Ovary (tissue), 9 donors: ENCODE data around the gene TOR1AIP2. TPM values are rescaled to one million over a fixed set of nuclear protein-coding genes. Genes with fewer than 3 reads are reported as not detected.

Experiments
- DNase-seq, 5 donors: peaks; one replicate each; pipeline ENCODE4 v3.0.0-alpha.2; 2019 to 2020
- H3K27ac ChIP-seq, 2 donors: fragments of 200-600 bp; one replicate each; pipeline versions ENCODE4 v1.5.1 to v1.8.0; 2019 to 2022
- H3K27me3 ChIP-seq: fragments of 200-600 bp; one replicate; pipeline ENCODE4 v1.8.0; 2022
- H3K36me3 ChIP-seq: fragments of 200-600 bp; sonication (generic); one replicate; pipeline ENCODE4 v1.5.1; 2019
- H3K4me1 ChIP-seq: one replicate; pipeline ENCODE4 v1.8.1; 2013; ENCODE audit warnings: mild to moderate bottlenecking, moderate library complexity; ENCODE audit not compliant: insufficient read depth
- H3K4me3 ChIP-seq: fragments of 200-600 bp; sonication (generic); one replicate; pipeline ENCODE4 v1.5.1; 2017
- H3K9me3 ChIP-seq, 2 donors: fragments of 200-600 bp in 1 of 2; sonication (generic) in 1 of 2; one replicate each; pipeline versions ENCODE4 v1.5.1 to v1.8.1; 2013 to 2019; ENCODE audit warnings: mild to moderate bottlenecking in 1 of 2, moderate library complexity in 1 of 2
- EP300 ChIP-seq: sonication (generic); formaldehyde crosslinking; IDR thresholded peaks from one replicate; pipeline ENCODE4 v1.6.1; 2017; ENCODE audit warnings: antibody characterized with exemption
- POLR2A ChIP-seq: fragments of 450-650 bp; IDR thresholded peaks from one replicate; pipeline ENCODE4 v1.6.1; 2017; ENCODE audit warnings: antibody characterized with exemption, mild to moderate bottlenecking, moderate library complexity
- WGBS, 3 donors: extraction: QIAGEN DNeasy Blood & Tissue Kit in 1 of 3; methylation state at CpG; one replicate each; pipeline versions ENCODE4 v1.1.5 to v1.1.7; 2013 to 2017; 5-methylcytosine and 5-hydroxymethylcytosine counted together
- intact Hi-C, 4 donors: fragments of 100-400 bp; cut with DNase I; formaldehyde crosslinking; loops; one replicate each; pipeline versions ENCODE4 v1.11.0 to v1.15.1; 2022 to 2023
- polyA plus RNA-seq, 2 donors: library from polyadenylated mRNA; stranded (reverse); fragments of 200-250 nt in 1 of 2; fragments of 350-450 nt in 1 of 2; fragmentation: Illumina TruSeq in 1 of 2; extraction: RNeasy Lipid Tissue Mini Kit (QIAGEN cat#74804) in 1 of 2; gene quantifications; one replicate each; pipeline ENCODE4 v1.2.3, GENCODE V29; 2013 to 2014
- total RNA-seq, 7 donors: library from RNA; depleted of rRNA in 2 of 7; stranded (reverse); fragments of >200 nt in 2 of 7; fragmentation: NEBNext Ultra II Directional in 3 of 7; extraction: Animal tissue kit (Norgen Biotek cat#: 25700) in 3 of 7; gene quantifications; one replicate each; pipeline versions ENCODE4 v1.1.0 to v1.2.4, GENCODE V29; 2016 to 2023
- TF ChIP-seq, protein P1 (sequence below), 3 donors: fragments of 450-650 bp in 2 of 3; fragments of 200-600 bp in 1 of 3; IDR thresholded peaks; one replicate each; pipeline versions ENCODE4 v1.5.1 to v1.8.0; 2016 to 2022; ENCODE audit warnings: antibody characterized with exemption in 3 of 3, mild to moderate bottlenecking in 1 of 3
- donor health status: DM: no; HTN: no; CAD: no; lungs with moderate emphysema.
- donor health status: DM: no; HTN: no; CAD: no.
- donor health status: Bipolar disorder and iron deficiency.
- donor health status: DM: yes; HTN: yes; CAD: no.
- donor health status: DM: no; HTN: no; CAD: no.
- donor health status: DM: yes; HTN: yes; CAD: no.

TOR1AIP2 gene
- total and polyA plus RNA-seq, 9 donors: 9.7 to 89.7 (median 70.4) TPM

DNA sequence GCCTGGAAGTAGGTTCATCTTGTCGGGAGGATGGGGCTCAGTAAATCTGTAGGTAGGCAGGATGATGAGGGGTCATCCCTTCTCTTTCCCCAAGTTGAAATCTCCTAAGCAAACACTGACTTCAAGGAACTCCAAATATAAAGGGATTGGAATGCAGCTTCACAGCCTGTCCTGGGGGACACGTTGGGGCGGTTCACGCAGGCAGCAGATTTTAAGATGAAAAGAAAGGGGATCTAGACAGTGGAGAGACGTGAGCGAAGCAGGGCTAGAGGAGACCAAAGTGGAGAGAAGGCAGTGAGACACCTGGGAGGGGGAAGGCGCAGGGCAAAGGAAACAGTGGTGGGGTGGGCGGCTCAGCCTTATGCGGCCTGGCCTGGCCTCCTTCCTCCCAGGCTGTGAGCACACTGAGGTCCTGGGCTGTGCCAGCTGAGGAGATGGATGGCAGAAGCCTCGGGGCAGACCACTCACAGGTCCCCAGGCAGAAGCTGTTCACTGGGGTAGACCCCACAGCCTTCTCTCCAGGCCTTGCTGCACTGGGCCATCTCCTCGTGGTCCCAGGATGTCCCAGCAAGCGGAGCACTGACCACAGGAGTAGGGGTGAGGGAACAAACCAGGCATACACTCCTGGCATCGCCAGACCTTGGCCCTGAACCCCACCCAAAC, 51.7 kb downstream of the TOR1AIP2 start:
- 79 to 86% (median 82%) methylated on average over 13 of the region's 13 CpGs for WGBS, 3 donors
- Histone ChIP-seq H3K9me3 (no peaks in the 10 kb centered on the region), H3K27ac (no peak overlapping the region), H3K36me3 (no peaks in the 10 kb centered on the region), H3K27me3 (no peaks in the 10 kb centered on the region), H3K4me3 (no peak overlapping the region), H3K4me1 (peaks cover 2% of the 10 kb centered on the region)
- intact Hi-C loops: no loop called here
- no peak for DNase-seq
- TF ChIP-seq EP300 (no peak), POLR2A (no peak)
- TF ChIP-seq, protein P1, sequence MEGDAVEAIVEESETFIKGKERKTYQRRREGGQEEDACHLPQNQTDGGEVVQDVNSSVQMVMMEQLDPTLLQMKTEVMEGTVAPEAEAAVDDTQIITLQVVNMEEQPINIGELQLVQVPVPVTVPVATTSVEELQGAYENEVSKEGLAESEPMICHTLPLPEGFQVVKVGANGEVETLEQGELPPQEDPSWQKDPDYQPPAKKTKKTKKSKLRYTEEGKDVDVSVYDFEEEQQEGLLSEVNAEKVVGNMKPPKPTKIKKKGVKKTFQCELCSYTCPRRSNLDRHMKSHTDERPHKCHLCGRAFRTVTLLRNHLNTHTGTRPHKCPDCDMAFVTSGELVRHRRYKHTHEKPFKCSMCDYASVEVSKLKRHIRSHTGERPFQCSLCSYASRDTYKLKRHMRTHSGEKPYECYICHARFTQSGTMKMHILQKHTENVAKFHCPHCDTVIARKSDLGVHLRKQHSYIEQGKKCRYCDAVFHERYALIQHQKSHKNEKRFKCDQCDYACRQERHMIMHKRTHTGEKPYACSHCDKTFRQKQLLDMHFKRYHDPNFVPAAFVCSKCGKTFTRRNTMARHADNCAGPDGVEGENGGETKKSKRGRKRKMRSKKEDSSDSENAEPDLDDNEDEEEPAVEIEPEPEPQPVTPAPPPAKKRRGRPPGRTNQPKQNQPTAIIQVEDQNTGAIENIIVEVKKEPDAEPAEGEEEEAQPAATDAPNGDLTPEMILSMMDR (IDR thresholded peaks at IDR 0.05): no peak

DNA sequence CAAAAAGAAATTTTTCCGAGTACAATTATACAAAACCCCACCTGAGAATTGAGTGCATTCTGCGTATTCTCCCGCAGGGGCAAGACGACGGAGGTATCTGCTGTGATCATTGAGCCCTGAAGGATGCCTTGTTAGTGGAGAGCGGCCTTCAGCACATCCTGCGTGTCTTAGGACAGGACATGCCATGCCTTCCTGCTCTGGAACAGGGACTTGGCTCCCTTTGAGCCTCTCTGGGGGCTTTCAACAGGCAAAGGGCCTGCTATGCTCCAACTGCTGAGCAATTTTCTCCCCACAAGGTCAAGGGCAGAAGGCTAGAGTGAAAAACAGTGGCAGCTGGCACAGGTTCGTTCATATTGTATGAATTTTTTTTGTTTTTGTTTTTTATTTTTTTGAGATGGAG, 52.4 kb downstream of the TOR1AIP2 start:
- 53 to 64% (median 61%) methylated on average over 8 of the region's 8 CpGs for WGBS, 3 donors
- peak in 2 of 5 donors; percentile 29 to 57 for DNase-seq
- intact Hi-C loops: no loop called here
- TF ChIP-seq EP300 (no peak), POLR2A (no peak)
- TF ChIP-seq, protein P1 (IDR thresholded peaks at IDR 0.05): no peak
- H3K4me3 ChIP-seq: no peak overlapping the region
- H3K9me3 ChIP-seq: no peaks in the 10 kb centered on the region
- no peak overlapping the region for H3K27ac ChIP-seq
- peaks cover 2% of the 10 kb centered on the region for H3K4me1 ChIP-seq
- no peaks in the 10 kb centered on the region for H3K27me3 ChIP-seq
- H3K36me3 ChIP-seq: no peaks in the 10 kb centered on the region

DNA sequence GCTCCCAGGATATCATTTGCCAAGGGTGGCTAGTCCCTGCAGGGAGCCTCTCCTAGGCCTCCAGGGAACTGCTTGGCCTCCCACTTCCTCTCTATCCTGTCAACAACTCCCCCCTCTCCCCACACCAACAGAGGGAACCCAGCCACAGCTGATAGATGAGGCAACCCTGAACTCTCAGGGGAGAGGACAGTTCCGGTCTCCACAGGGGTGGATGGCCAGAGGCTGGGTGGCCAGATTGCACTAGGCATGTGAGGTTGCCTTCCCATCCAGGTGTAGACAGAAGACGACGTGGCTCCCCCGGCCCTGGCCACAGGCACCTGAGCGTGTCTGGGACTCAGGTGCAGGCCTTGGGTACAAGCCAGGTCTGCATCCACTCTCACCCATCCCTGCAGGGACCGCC, 53.3 kb downstream of the TOR1AIP2 start:
- 86 to 91% (median 88%) methylated on average over 6 of the region's 6 CpGs for WGBS, 3 donors
- H3K27ac ChIP-seq: no peak overlapping the region
- H3K4me1 ChIP-seq: peaks cover 2% of the 10 kb centered on the region
- H3K27me3 ChIP-seq: no peaks in the 10 kb centered on the region
- TF ChIP-seq POLR2A: no peak
- TF ChIP-seq EP300: no peak
- TF ChIP-seq, protein P1 (IDR thresholded peaks at IDR 0.05): no peak
- no peak for DNase-seq
- no peaks in the 10 kb centered on the region for H3K36me3 ChIP-seq
- intact Hi-C loops: no loop called here
- H3K9me3 ChIP-seq: no peaks in the 10 kb centered on the region
- H3K4me3 ChIP-seq: no peak overlapping the region

DNA sequence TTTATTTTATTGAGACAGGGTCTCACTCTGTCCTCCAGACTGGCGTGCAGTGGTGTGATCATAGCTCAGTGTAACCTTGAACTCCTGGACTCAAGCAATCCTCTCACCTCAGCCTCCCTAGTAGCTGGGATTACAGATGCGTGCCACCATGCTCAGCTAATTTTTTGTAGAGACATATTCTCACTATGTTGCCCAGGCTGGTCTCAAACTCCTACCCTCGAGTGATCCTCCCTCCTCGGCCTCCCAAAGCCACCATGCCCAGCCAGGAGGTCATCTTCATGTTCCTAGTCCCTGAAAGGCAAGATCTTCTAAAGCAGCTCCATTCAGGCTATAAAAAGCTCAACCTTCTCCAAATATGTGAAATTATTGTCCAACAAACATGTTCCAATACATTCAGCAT, 53.9 kb downstream of the TOR1AIP2 start:
- TF ChIP-seq EP300 (no peak), POLR2A (no peak)
- TF ChIP-seq, protein P1 (IDR thresholded peaks at IDR 0.05): no peak
- Histone ChIP-seq H3K27me3 (no peaks in the 10 kb centered on the region), H3K4me1 (peaks cover 5% of the 10 kb centered on the region), H3K4me3 (no peak overlapping the region), H3K9me3 (no peaks in the 10 kb centered on the region), H3K27ac (no peak overlapping the region), H3K36me3 (no peaks in the 10 kb centered on the region)
- no peak for DNase-seq
- WGBS, 3 donors: 91 to 93% (median 92%) methylated on average over 4 of the region's 4 CpGs
- intact Hi-C loops: no loop called here
